HCT116 (cell line): ENCODE measurements around the gene TNS3.

Source experiments
- ATF3 ChIP-seq: IDR thresholded peaks from 2 replicates; pipeline ENCODE4 v1.6.1; 2012
- EGR1 ChIP-seq: IDR thresholded peaks from 2 replicates; pipeline ENCODE4 v1.6.1; 2012; ENCODE audit warnings: low read depth
- ELF1 ChIP-seq: IDR thresholded peaks from 2 replicates; pipeline ENCODE4 v1.6.1; 2012; ENCODE audit warnings: low read depth, borderline replicate concordance
- EZH2 ChIP-seq: fragments of 200-600 bp; sonication (generic); IDR thresholded peaks from 2 replicates; pipeline ENCODE4 v1.6.1; 2017; ENCODE audit warnings: antibody characterized with exemption, mixed run types
- EZH2phosphoT487 ChIP-seq: fragments of 200-600 bp; IDR thresholded peaks from 2 replicates; pipeline ENCODE4 v1.6.1; 2018; ENCODE audit warnings: antibody characterized with exemption, borderline replicate concordance
- MAX ChIP-seq: IDR thresholded peaks from 2 replicates; pipeline ENCODE4 v1.6.1; 2012
- POLR2A ChIP-seq: IDR thresholded peaks from 2 replicates; pipeline ENCODE4 v1.7.0; 2011; ENCODE audit warnings: borderline replicate concordance; ENCODE audit not compliant: insufficient read depth, insufficient read length; ENCODE audit errors: extremely low read depth
- POLR2AphosphoS5 ChIP-seq: IDR thresholded peaks from 2 replicates; pipeline ENCODE4 v1.6.1; 2011; ENCODE audit warnings: mild to moderate bottlenecking, low read depth, low read length, moderate library complexity
- RAD21 ChIP-seq: IDR thresholded peaks from 2 replicates; pipeline ENCODE4 v1.6.1; 2012; ENCODE audit warnings: low read depth, mild to moderate bottlenecking
- SRF ChIP-seq: IDR thresholded peaks from 2 replicates; pipeline ENCODE4 v1.6.1; 2012; ENCODE audit warnings: low read depth
- YY1 ChIP-seq: IDR thresholded peaks from 2 replicates; pipeline ENCODE4 v1.6.1; 2011; ENCODE audit warnings: low read length, low read depth, moderate library complexity, mild to moderate bottlenecking; ENCODE audit not compliant: insufficient replicate concordance; ENCODE audit errors: extremely low read depth
- TF ChIP-seq, protein P1 (sequence below), 3 experiments: fragments of 200-600 bp in 1 of 3; sonication (generic) in 1 of 3; IDR thresholded peaks in 2 of 3; conservative IDR thresholded peaks in 1 of 3; 2 replicates each; pipeline ENCODE4 v1.5.1; 2012 to 2017; ENCODE audit warnings: low read depth in 2 of 3, low read length in 2 of 3, antibody characterized with exemption in 1 of 3, borderline replicate concordance in 1 of 3, control low read depth in 1 of 3, mild to moderate bottlenecking in 1 of 3, mixed read lengths in 1 of 3, mixed run types in 1 of 3, moderate library complexity in 1 of 3; ENCODE audit not compliant: insufficient read depth in 1 of 3
- TF ChIP-seq, protein P2 (sequence below): IDR thresholded peaks from 2 replicates; pipeline ENCODE4 v1.6.1; 2012; ENCODE audit warnings: low read depth

GRCh38 chr7:47249361-47249760 lies 332.6 kb downstream of the TNS3 start:
- no peak for TF ChIP-seq POLR2AphosphoS5
- no peak for TF ChIP-seq ELF1
- TF ChIP-seq, protein P1, sequence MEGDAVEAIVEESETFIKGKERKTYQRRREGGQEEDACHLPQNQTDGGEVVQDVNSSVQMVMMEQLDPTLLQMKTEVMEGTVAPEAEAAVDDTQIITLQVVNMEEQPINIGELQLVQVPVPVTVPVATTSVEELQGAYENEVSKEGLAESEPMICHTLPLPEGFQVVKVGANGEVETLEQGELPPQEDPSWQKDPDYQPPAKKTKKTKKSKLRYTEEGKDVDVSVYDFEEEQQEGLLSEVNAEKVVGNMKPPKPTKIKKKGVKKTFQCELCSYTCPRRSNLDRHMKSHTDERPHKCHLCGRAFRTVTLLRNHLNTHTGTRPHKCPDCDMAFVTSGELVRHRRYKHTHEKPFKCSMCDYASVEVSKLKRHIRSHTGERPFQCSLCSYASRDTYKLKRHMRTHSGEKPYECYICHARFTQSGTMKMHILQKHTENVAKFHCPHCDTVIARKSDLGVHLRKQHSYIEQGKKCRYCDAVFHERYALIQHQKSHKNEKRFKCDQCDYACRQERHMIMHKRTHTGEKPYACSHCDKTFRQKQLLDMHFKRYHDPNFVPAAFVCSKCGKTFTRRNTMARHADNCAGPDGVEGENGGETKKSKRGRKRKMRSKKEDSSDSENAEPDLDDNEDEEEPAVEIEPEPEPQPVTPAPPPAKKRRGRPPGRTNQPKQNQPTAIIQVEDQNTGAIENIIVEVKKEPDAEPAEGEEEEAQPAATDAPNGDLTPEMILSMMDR (IDR thresholded peaks at IDR 0.05 in 2 of 3, conservative IDR thresholded peaks at IDR 0.05 in 1 of 3; ENCODE audit: borderline replicate concordance in 1 of 3, insufficient read depth in 1 of 3, low read depth in 2 of 3, low read length in 2 of 3) = no peak
- no peak for TF ChIP-seq MAX
- no peak for TF ChIP-seq POLR2A
- no peak for TF ChIP-seq ATF3
- TF ChIP-seq EZH2 = no peak
- TF ChIP-seq, protein P2, sequence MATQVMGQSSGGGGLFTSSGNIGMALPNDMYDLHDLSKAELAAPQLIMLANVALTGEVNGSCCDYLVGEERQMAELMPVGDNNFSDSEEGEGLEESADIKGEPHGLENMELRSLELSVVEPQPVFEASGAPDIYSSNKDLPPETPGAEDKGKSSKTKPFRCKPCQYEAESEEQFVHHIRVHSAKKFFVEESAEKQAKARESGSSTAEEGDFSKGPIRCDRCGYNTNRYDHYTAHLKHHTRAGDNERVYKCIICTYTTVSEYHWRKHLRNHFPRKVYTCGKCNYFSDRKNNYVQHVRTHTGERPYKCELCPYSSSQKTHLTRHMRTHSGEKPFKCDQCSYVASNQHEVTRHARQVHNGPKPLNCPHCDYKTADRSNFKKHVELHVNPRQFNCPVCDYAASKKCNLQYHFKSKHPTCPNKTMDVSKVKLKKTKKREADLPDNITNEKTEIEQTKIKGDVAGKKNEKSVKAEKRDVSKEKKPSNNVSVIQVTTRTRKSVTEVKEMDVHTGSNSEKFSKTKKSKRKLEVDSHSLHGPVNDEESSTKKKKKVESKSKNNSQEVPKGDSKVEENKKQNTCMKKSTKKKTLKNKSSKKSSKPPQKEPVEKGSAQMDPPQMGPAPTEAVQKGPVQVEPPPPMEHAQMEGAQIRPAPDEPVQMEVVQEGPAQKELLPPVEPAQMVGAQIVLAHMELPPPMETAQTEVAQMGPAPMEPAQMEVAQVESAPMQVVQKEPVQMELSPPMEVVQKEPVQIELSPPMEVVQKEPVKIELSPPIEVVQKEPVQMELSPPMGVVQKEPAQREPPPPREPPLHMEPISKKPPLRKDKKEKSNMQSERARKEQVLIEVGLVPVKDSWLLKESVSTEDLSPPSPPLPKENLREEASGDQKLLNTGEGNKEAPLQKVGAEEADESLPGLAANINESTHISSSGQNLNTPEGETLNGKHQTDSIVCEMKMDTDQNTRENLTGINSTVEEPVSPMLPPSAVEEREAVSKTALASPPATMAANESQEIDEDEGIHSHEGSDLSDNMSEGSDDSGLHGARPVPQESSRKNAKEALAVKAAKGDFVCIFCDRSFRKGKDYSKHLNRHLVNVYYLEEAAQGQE = no peak
- no peak for TF ChIP-seq SRF
- TF ChIP-seq RAD21 = no peak
- TF ChIP-seq EZH2phosphoT487 = no peak
- TF ChIP-seq YY1 = no peak
- TF ChIP-seq EGR1 = no peak
